ENCODE data around the gene CD164L2.
"Not testable (repeated sequence)": the region's sequence is repeated elsewhere in the genome, so short reads cannot be mapped to it uniquely, and the experiment has no call there.

CD164L2 gene

GRCh38 chr1:27383039-27383605 is at the start of gene CD164L2:
Gene CD164L2, minus strand, starts transcription at chr1:27383333. Its CDS starts 94 bp downstream, at chr1:27383239.
- DNase-seq (ENCODE audit: low read depth): no peak

- not testable (repeated sequence) for DNase-seq (ENCODE audit: low read depth)
Measured at GRCh38 chr1:27432725-27433124, 49.6 kb upstream of the CD164L2 start.

- no peak for DNase-seq (ENCODE audit: low read depth)
Measured at GRCh38 chr1:27431601-27431940, 48.4 kb upstream of the CD164L2 start.

GRCh38 chr1:27430903-27431600 is 47.9 kb upstream of the CD164L2 start:
- no peak for DNase-seq (ENCODE audit: low read depth)

GRCh38 chr1:27429029-27429425 is 45.9 kb upstream of the CD164L2 start:
- DNase-seq (ENCODE audit: low read depth): no peak

GRCh38 chr1:27428316-27429028 is 45.3 kb upstream of the CD164L2 start:
- DNase-seq (ENCODE audit: low read depth): peak; percentile 29

GRCh38 chr1:27427816-27428315 is 44.7 kb upstream of the CD164L2 start:
- DNase-seq (ENCODE audit: low read depth): no peak

- DNase-seq (ENCODE audit: low read depth): no peak
Measured at GRCh38 chr1:27427329-27427728, 44.2 kb upstream of the CD164L2 start.

GRCh38 chr1:27423709-27424108 is 40.6 kb upstream of the CD164L2 start:
- no peak for DNase-seq (ENCODE audit: low read depth)

- DNase-seq (ENCODE audit: low read depth): no peak
Measured at GRCh38 chr1:27418326-27419185, 35.4 kb upstream of the CD164L2 start.

- no peak for DNase-seq (ENCODE audit: low read depth)
Measured at GRCh38 chr1:27417713-27418112, 34.6 kb upstream of the CD164L2 start.

GRCh38 chr1:27416387-27417111 is 33.4 kb upstream of the CD164L2 start:
- peak; percentile 29 for DNase-seq (ENCODE audit: low read depth)

- no peak for DNase-seq (ENCODE audit: low read depth)
Measured at GRCh38 chr1:27414091-27414490, 31.0 kb upstream of the CD164L2 start.

- no peak for DNase-seq (ENCODE audit: low read depth)
Measured at GRCh38 chr1:27413004-27413403, 29.9 kb upstream of the CD164L2 start.

GRCh38 chr1:27412502-27412901 is 29.4 kb upstream of the CD164L2 start:
- no peak for DNase-seq (ENCODE audit: low read depth)

GRCh38 chr1:27410709-27411108 is 27.6 kb upstream of the CD164L2 start:
- no peak for DNase-seq (ENCODE audit: low read depth)

GRCh38 chr1:27409669-27410068 is 26.5 kb upstream of the CD164L2 start:
- DNase-seq (ENCODE audit: low read depth): no peak

- no peak for DNase-seq (ENCODE audit: low read depth)
Measured at GRCh38 chr1:27408151-27408550, 25.0 kb upstream of the CD164L2 start.

- not testable (repeated sequence) for DNase-seq (ENCODE audit: low read depth)
Measured at GRCh38 chr1:27406791-27407190, 23.7 kb upstream of the CD164L2 start.

GRCh38 chr1:27406362-27406680 is 23.2 kb upstream of the CD164L2 start:
- DNase-seq (ENCODE audit: low read depth): no peak

- DNase-seq (ENCODE audit: low read depth): not testable (repeated sequence)
Measured at GRCh38 chr1:27405598-27406361, 22.6 kb upstream of the CD164L2 start.

Data from stimulated activated CD4-positive, alpha-beta T cell treated with anti-CD3 and anti-CD28 coated beads, Interleukin-2, amount 100 ng/mL, for 4 hours (primary cell).